Measurements from ENCODE around the gene DCUN1D1. TPM values are rescaled to one million over a fixed set of nuclear protein-coding genes. Genes with fewer than 3 reads are reported as not detected.

Gene DCUN1D1
- total RNA-seq, 1 experiment from 2014 or later: 9.6 TPM

DNA sequence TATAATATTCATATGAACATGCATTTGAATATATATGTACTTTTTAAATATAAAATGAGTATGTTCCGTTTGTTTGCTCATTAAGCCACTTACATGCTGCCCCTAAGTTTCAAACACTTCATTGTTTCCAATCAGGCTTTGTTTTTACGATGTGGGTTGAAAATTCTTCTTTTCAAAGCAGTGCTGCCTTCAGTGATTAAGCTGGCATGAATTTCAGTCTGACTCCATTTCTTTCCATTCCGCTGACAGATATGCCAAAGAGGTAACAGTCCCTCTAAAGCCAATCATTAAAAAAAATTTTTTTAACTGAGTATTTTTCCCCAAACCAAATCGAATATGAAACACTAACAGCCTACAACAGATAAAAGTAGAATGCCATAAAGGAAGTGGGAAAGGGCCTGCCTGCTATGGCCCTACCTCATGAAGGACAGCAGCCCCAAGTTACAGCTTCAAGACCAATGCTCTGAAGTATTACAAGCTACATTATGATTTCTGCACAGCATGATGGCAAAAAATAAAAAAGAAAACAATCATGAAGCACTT is 40.0 kb downstream of the DCUN1D1 start:
- in situ Hi-C loops (cut with HindIII; ENCODE audit: low sequenced_read_pairs): no loop called here
- DNase-seq (ENCODE audit: low spot score): no peak

DNA sequence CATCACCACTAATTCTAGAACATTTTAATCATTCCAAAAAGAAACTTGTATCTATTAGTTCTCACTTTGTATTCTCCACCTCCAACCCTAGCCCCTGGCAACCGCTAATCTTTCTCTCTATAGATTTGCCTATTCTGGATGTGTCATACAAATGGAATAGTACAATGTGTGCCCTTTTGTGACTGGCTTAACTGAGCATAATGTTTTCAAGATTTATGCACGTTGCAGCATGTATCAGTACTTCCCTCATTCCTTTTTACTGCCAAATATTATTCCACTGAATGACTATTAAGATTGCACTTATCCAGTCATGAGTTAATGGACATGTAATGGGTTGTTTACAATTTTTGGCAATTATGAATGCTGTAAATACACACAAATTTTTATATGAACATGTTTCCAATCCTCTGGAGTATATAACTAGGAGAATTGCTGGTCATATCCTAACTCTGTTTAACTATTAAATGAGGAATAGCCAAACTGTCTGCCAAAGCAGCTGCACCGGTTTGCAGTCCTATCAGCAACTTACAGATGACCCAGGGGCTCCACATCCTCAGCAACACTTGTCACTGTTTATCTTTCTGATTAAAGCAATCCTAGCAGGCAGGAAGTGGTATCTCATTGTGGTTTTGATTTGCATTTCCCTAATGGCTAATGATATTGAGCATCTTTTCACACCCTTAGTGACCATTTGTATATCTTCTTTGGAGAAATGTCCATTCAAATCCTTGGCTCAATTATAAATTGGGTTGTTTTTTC is 42.9 kb downstream of the DCUN1D1 start:
- in situ Hi-C loops (cut with HindIII; ENCODE audit: low sequenced_read_pairs): no loop called here
- DNase-seq (ENCODE audit: low spot score): no peak

DNA sequence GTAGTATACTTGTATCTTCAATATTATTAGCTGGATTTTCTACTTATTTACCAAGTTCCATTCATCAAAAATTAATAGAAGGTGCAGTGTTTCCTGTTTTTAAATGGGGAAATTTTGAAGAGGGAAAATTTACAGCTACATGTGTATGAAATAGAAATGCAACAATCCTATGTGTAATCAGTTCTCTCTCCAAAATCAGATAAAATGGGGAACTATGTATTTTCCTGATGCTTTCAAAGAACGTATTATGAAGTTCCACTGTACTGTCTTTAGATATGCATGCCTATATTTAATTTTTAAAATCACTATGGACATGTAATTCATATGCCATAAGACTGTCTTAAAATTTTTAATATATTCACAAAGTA is 43.4 kb downstream of the DCUN1D1 start:
- in situ Hi-C loops (cut with HindIII; ENCODE audit: low sequenced_read_pairs): no loop called here

DNA sequence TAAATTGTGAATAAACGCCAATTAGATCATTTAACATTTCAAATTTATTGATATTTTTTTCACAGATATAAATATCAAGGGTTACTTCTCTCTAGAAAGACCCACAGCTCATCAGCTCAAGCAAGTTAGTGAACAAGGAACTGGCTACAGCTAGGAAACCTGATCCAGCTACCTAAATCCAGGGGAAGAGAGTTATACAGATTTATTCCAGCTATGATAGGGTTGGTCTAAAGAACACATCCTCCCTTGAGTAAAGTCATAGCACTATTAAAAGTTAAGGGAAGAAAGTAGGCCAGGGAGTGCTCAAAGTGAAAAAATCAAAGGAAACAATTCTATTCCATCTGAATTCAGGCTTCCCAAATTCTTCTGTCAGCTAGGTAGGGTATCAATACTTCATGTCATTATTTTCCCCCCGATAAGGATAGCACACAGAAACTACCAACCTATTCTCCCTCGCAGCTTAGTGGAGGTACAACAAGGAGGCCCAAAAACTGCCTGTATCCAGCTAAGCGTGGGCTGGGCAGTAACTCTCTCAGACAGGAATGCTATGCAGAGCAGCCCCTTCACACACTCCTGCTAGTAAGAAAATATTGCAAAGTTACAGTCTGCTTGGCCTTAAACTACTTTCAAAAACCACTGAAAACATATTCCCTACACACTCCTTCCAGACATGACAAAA is 44.0 kb downstream of the DCUN1D1 start:
- DNase-seq (ENCODE audit: low spot score): no peak
- in situ Hi-C loops (cut with HindIII; ENCODE audit: low sequenced_read_pairs): no loop called here

More for the DNA sequence above, 43.4 kb downstream of the DCUN1D1 start:
- no peak for DNase-seq (ENCODE audit: low spot score)

DNA sequence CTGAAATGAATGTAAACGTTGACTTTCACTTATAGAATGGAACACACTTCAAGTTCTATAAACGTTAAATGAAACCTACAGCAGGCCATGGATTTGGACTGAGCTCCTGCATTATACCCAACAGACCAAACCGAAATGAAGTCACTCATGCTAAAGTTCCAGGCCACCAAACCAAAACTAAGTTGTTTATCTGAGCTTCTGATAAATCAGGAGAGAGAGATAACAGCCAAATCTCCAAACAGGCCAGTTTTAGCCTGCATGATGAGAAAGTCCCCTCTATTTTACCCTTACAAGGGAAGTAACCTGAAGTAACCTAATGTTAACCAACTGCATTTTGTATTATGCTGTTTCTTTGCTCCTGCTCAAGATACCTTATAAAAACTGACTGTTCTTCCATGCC is 44.5 kb downstream of the DCUN1D1 start:
- no peak for DNase-seq (ENCODE audit: low spot score)

DNA sequence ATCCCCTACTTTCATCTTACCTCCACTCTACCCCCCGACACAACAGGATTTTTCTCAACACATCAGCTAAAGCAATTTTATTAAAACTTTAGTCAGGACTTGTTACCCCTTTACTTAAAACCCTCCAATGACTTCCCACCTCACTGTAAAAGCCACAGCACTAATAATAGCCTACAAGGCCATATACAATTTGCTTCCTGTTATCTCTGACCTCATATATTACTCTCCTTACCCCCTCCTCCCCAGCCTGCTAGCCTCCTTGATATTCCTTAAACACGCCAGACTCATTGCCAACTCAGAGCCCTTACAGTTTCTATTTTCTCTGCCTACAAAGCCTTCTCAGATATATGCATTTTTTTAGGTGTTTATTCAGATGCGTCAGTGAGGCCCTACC is 54.4 kb downstream of the DCUN1D1 start:
- in situ Hi-C loops (cut with HindIII; ENCODE audit: low sequenced_read_pairs): no loop called here

More for the DNA sequence above, 44.5 kb downstream of the DCUN1D1 start:
- in situ Hi-C loops (cut with HindIII; ENCODE audit: low sequenced_read_pairs): no loop called here

DNA sequence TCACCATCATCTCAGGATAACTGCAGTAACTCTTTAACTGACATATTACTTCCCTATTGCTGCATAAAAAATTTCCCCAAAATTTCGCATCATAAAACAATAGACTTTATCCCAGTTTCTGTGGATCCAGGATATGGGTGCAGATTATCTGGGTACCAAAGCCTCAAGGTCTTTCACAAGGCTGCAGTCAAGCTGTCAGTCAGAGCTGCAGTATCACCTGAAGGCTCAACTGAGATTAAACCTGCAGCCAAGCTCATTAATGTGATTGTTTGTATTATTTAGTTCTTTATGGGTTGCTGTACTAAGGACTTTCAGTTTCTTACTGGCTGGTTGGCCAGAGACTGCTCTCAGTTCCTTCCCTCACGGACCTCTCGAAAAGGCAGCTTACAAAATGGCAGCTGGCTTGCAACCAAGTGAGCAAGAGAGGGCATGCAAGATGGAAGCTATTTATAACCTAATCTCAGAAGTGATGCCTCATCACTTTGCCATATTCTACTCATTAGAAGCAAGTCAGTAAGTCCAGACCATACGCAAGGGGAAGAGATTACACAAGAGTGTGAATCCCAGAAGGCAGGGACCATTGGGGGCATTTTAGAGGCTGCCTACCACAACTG is 54.9 kb downstream of the DCUN1D1 start:
- DNase-seq (ENCODE audit: low spot score): peak; percentile 12
- in situ Hi-C loops (cut with HindIII; ENCODE audit: low sequenced_read_pairs): no loop called here

More for the DNA sequence above, 54.4 kb downstream of the DCUN1D1 start:
- DNase-seq (ENCODE audit: low spot score): no peak

DNA sequence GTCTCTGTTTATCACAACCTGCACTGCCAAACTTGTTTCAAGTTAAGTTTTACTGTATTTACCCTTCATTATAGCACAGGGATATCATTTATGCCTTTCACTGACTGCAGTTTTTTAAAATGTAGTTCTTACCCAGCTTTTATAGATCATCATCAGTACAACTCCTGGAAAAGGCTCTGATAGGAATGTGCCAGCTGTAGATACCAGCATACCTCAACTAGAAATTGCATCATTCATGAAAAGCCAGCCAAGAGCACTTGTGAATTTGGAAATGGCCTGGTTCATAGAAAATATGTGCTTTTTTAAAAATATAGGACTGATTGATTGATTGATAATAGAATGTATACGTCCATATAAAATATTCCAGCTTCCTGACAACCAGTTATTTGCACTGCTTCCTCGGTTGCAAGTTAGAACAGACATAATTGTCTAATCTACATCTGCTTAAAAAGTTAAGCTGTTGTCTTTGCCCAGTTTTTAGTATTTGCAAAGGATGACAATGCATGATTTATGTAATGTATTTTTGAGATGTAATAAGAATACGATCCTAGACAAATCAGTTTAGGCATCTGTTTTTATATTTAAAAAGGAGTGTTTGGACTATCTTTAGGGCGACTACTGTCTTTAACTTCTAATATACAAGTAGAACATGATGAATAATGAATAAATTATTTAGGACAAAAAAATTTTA is 58.5 kb downstream of the DCUN1D1 start:
- in situ Hi-C loops (cut with HindIII; ENCODE audit: low sequenced_read_pairs): no loop called here

DNA sequence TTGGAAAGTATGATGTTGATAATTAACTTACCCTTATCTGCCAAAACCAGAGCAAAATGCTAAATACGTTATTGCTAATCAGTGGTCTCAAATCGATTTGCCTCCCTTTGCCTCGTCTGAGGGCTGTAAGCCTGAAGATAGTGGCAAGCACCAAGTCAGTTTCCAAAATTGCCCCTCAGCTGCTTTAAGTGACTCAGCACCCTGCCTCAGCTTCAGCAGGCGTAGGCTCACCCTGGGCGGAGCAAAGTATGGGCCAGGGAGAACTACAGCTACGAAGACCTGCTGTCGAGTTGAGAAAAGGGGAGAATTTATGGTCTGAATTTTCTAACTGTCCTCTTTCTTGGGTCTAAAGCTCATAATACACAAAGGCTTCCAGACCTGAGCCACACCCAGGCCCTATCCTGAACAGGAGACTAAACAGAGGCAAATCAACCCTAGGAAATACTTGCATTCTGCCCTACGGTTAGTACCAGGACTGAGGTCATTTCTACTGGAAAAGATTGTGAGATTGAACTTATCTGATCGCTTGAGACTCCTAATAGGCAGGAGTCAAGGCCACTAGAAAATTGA is 59.7 kb downstream of the DCUN1D1 start:
- in situ Hi-C loops (cut with HindIII; ENCODE audit: low sequenced_read_pairs): no loop called here
- DNase-seq (ENCODE audit: low spot score): no peak

More for the DNA sequence above, 58.5 kb downstream of the DCUN1D1 start:
- DNase-seq (ENCODE audit: low spot score): no peak

DNA sequence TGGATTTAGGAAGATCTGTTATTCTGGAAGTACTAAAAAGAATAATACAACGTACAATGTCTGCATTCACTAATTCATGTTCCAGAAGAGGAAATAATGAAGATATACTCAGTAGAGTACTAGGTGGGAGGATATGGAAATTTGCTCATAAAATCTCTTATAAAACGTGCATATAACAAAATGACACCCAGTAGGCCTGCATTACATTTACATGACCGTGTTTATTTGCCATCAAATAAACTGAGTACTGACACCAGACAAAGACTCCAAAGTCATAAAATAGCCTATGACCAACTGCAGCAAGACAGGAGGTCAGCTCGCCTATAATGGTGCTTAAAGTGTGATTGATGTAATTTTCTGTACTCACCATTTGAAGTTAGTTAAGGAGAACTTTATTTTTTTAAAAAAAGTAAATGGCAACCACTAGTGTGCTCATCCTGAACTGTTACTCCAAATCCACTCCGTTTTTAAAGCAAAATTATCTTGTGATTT is 60.4 kb downstream of the DCUN1D1 start:
- in situ Hi-C loops (cut with HindIII; ENCODE audit: low sequenced_read_pairs): no loop called here
- no peak for DNase-seq (ENCODE audit: low spot score)

DNA sequence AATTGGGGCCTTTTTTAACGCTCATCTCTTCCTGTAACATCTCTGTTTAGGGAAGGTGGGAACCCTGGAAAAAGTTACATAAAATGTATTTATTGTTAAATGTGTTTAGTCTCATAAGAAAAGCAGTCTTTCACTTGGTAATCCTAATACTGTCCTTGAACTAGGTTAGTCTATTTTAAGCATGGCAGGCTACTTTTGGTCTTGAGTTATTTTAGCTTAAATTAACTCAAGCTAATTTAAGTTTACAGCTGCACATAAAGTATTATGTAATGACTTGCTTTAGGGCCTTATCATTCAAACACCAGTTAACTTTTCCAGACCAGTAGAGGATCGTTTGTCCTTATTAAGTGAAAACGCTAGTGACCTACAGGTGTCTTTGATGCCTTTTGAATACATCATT is 63.2 kb downstream of the DCUN1D1 start:
- no peak for DNase-seq (ENCODE audit: low spot score)
- in situ Hi-C loops (cut with HindIII; ENCODE audit: low sequenced_read_pairs): no loop called here

DNA sequence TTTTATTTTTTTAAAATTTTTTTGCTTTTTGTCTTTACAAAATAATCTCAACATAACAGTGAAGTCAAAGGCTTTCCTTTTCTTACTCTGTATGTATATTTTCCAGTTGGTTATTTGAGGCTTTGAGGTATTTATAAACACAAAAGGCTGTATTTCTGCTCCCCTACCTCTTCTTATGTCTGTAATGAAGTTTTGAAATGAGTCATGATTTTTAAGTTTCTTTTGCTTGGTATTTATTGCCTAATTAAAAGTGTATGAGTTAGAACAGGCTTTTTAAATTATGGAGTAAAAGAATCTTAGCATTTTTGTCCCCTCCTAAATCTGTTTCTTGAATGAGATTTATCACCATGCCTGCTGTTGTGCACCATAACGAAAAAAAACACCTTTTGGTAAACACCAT is 66.0 kb downstream of the DCUN1D1 start:
- in situ Hi-C loops (cut with HindIII; ENCODE audit: low sequenced_read_pairs): no loop called here
- no peak for DNase-seq (ENCODE audit: low spot score)

DNA sequence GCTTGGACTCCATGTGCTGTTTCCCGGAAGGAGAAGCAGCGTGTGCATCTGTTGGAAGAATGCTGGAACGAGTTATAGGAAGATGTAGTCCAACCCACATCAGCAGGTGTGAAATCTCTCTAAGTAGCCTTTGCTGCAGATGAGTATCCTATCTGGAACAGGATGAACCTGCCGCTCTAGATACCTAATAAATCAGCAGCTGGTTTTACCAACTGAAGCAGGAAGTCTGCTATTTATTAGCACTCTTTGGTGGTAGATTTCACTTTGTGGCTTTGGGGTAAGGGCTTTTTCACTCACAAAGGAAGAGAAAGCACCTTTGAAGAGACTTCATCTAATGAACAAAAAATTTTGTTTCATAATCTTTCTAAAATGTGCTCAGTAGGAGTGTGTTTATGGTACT is 66.4 kb downstream of the DCUN1D1 start:
- in situ Hi-C loops (cut with HindIII; ENCODE audit: low sequenced_read_pairs): no loop called here
- DNase-seq (ENCODE audit: low spot score): no peak

DNA sequence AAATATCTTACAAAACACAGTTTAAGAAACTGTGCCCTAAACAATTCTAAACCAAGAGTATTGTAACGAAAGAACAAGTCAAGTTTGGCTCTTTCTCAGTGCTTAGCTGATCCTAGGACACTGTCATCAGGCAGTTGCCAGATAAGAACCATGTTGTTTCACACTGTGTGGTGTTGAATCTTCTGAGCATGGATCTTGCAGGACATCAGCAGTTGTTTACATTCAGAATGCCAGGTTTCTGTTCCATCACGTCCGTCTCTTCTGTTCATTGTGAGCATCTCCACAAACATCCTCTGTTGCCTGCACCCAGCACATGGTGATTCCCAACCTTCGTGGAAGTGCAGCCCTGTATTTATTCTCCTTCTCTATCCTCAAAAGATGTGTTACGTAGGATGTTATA is 67.9 kb downstream of the DCUN1D1 start:
- in situ Hi-C loops (cut with HindIII; ENCODE audit: low sequenced_read_pairs): no loop called here
- no peak for DNase-seq (ENCODE audit: low spot score)

DNA sequence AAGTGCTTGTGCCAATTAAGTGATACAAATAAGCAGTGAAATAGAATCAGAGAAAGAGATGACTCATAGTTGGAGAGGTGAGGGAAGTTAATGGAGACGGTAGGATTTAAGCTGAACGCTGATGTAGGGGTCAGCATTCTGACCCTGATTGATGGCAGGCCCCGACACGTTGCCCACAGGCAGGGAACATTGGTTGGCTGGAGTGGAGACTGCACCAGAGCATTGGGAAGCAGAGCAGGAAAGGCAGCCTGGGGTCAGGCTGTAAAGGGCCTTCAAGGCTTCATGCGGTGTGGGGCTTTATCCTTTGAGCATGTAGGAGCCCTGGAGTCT is 68.6 kb downstream of the DCUN1D1 start:
- DNase-seq (ENCODE audit: low spot score): no peak
- in situ Hi-C loops (cut with HindIII; ENCODE audit: low sequenced_read_pairs): no loop called here

DNA sequence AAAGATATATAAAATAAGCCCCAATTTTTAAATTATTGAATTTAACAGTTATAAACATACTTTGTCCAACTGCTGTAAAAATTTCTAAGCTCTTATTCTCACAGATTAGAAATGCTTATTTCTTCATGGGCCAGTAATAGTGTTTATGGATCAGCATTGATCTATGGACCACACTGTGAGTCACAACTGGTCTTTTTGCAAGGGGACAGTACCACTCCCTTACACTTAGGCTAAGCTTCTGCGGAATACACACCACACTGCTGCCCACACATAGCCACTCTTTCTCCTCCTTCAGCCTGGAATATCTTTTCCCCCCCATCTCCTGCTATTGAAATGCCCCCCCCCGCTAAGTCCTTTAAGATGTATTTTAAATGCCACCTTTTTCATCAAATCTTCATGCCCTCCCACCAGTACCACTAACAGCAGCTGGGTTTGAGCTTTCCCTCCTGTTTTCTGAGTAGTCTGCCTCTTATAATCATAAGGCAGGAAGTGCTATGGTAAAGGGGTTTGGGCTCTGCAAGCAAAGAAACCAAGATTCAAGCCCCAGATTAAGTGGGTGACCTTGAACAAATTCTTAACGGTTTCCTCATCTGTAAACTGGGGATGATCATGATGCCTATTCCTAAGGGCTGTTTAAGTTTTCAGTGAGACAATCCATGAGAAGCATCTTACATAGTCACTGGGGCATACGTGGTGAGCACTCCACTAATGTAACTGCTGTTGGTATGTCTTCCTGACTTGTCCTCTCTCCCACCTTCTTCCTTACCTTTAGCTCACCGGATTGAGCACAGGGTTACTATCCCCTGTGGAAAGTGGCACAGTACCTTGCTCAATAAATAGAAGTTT is 69.2 kb downstream of the DCUN1D1 start:
- in situ Hi-C loops (cut with HindIII; ENCODE audit: low sequenced_read_pairs): no loop called here
- no peak for DNase-seq (ENCODE audit: low spot score)

DNA sequence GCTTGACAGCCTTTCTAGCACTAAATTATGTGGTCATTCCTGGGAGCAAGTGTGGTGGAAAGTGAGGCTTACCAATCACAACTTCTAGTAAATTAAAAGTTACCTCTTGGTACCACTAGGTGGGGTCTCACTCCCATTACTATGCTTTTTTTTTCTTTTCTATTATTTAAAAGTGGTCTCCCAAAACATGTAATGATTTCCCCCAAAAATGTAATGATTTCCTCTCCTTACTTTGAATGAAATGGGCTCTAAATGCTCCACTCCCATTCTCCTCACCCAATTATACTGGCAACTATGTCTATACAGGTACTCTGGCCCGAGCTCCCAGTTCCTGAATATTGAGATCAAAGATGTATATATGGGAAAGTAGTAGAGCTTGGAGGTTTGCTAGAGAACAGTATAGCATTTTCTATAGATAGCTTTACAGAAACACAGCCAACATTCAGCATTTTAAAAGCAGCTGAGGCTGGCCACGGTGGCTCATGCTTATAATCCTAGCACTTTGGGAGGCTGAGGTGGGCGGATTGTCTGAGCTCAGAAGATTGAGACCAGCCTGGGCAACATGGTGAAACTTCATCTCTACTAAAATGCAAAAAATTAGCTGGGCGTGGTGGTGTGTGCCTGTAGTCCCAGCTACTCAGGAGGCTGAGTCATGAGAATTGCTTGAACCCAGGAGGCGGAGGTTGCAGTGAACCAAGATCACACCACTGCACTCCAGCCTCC is 70.9 kb downstream of the DCUN1D1 start:
- in situ Hi-C loops (cut with HindIII; ENCODE audit: low sequenced_read_pairs): no loop called here
- peak; percentile 6 for DNase-seq (ENCODE audit: low spot score)

DNA sequence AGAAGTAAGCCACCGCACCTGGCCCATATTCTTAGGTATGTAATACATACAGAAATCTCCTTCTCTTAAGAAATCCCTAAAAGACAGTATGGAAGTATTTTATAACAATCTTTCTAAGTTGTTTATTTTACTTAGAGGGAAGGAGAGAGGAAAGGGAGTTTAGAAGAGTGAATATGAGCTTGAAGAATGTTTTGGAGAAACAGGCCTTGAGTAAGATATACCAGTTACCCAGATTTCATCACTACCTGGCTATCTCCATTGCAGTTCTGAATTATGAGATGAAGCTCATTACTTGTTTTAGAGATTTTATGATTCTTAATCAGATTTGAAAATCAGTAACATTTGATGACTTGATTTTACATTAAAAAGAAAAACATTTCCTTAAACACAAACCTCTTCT is 71.9 kb downstream of the DCUN1D1 start:
- in situ Hi-C loops (cut with HindIII; ENCODE audit: low sequenced_read_pairs): no loop called here
- DNase-seq (ENCODE audit: low spot score): no peak

All from G401 (cell line).